Raji (cell line): ENCODE data around the gene PACRG.

ENCODE experiments used
- POLR2A ChIP-seq: IDR thresholded peaks from 2 replicates; pipeline ENCODE4 v1.6.1; 2011; ENCODE audit warnings: low read depth, low read length, control low read depth; ENCODE audit not compliant: insufficient read depth

The PACRG gene

DNA sequence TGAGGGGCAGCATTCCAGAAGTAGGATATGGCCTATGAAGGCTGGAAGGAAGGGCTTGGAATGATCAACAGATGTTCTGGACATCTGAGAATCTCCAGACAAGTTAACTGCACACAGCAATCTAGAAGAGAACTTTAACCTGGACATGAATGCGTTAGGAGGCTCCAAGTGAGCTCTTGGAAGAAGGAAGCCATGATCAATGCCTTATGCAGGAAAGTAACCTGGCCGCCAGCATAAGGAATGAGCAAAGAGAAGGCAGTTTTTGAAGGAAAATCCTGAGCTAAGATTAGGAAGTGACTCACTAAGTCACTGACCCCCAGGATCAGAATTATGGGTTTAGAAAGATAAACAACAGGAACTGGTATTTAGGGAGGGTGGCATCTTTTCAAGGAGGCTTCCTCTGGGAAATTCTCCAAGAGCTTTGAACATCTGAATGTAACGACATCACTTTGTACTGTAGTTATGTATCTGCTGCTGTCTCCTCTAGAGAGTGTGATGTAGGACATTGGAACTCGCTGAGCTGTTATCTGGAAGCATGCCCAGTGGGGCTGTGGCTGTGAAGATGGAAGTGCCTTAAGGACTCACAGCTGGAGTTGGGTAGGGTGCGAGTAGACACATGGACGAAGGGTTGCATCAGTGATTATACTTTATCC, 236.8 kb downstream of the PACRG start:
- no peak for TF ChIP-seq POLR2A

DNA sequence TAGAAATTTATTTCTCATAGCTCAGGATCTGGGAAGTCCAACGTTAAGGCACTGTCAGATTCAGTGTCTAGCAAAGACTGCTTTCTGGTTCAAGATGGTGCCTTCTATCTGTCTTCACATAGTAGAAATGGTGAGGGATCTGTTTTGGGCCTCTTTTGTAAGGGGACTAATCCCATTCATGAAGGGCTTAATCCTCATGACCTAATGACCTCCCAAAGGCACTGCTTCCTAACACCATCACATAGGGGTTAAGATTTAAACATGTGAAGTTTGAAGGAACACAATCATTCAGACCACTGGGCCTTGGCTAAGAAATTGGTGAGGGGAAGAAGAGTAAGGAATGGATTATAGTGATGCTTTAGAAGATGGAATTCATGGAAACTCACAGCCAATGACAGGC, 237.6 kb downstream of the PACRG start:
- no peak for TF ChIP-seq POLR2A

DNA sequence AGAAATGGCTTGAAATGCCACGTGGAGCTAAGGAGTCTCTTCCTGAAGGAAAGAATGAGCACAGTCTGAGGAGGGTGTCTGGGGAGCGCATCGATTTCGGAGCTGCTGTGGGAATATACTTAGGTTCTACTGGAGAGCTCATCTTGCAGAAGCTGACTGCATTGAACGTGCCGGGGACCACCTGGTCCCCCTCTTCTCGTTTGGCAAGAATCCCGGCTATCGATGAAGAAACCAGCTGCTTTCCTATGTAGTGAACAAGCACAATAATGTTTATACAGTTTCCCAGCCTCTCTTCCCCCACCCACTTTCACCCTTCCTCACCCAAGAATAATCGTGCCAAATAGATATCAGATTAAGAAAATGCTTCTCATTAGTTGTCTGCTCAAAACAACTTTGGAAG, 242.5 kb downstream of the PACRG start:
- TF ChIP-seq POLR2A: no peak

DNA sequence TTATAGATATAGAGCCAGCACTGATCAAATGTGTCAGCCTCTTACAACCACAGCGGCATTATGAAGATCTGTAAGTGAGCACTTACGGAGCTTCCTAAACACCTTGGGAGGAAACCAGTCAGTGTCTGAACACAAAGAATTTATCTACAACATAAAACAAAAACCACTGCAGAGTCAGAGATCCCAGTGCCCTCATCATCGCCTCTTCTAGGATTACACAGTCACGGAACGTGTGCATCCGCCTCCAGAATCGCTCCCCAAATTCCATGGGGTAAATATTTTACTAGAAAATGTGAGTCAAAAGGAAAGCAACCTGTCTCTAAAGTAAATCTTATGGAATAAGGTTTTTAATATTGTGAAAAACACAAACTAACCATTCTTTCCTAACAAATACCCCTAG, 243.6 kb downstream of the PACRG start:
- TF ChIP-seq POLR2A: no peak

DNA sequence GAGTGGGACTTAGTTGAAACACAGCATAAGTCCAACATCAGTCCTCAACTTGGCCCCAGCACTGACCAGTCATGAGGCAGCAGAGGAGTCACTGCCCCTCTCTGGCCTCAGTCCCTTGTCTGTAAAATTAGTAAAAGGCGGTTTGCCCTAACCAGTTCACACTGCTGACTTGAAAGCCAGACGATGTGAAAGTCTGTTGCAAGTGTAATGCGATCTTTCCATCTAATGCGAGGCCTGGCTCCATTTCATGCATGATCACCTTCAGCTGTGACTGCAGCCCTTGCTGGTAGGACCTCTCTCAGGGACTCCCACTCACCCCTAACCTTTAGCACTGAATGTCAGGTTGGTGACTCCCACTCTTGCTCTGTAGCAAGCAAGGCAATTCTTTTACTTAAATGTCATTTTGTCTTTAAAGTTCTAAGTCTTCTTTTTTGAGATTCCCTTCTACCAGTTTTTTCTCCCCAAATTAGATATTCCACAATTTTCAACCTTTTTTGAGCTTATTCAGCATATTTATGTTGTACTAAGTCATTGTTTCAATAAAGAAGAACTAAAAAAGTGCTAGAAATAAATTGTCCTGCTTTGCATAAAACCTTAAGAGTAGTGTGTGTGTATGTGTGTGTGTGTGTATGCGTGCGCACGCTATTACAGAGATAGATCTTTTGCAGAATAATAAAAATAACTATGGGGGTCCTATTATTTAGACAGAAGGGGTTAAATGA, 245.5 kb downstream of the PACRG start:
- no peak for TF ChIP-seq POLR2A

DNA sequence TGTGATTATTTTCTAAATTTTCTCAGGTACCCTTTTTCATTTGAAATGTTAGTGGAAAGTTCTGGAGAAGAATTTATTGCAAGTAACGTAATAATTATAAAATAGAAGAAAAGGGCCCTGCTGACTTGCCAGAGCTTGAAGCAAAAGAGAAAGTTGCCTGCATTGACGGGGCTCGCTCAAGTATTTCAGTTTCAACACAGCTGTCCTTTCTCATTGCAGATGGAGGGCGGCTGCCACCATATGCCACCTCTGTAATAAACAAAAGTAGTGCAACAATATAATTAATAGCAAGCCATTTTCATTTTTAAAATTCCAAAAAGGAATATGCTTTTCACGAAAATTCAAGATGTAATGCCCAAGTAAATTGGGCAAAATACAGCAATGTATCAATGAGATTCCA, 246.2 kb downstream of the PACRG start:
- no peak for TF ChIP-seq POLR2A

DNA sequence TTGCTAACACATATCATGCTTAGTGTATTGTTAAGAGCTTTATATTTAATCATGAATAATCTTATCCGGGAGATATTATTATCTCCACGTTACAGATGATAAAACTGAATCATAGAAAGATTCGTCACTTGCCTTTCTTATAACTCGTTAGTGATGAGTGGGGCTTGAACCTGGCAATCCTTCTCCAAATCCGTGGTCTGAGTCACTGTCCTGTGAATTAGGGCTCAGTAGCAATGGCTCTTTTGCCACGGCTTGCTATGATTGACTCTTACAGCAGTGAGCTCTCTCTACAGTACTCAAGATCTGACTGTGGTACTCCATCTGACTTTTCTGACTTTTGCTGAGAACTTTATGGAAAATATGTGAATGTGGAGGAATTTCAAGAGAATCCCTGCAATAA, 246.9 kb downstream of the PACRG start:
- no peak for TF ChIP-seq POLR2A

DNA sequence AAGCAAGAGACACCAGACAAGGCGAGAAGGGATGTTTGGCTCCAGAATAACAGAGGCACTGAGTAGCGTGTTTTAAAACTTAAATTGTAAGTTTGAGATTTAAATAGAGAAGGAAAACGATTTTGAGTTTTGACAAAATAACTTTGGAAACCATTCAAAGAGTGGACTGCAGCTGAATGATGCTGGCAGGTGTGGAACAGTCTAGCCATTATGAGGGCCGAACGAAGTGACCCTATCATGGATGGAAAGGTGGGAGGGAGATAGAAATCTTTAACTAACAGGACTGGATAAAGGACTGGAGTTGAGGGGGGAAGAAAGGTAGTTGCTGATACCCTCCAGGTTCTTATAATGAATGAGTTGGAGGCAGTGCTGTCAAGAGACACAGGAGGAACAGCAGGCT, 248.4 kb downstream of the PACRG start:
- TF ChIP-seq POLR2A: no peak

DNA sequence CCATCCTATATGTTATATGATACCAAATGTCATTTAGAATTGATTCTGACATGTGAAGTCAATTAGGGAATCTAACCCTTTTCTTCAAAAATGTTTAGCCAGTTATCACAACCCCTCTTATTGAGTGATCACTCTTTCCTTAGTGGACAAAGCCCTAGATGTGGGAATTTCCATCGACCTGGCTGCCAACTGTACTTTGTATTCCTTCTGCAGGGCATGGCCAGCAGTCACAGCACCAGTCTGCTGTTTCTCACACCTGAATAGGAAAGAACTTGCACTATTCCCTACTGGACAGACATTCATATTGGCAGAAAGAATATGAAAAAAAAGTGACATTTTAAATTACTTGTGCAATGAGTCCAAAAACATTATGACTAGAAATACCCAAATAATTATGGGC, 271.0 kb downstream of the PACRG start:
- TF ChIP-seq POLR2A: no peak

DNA sequence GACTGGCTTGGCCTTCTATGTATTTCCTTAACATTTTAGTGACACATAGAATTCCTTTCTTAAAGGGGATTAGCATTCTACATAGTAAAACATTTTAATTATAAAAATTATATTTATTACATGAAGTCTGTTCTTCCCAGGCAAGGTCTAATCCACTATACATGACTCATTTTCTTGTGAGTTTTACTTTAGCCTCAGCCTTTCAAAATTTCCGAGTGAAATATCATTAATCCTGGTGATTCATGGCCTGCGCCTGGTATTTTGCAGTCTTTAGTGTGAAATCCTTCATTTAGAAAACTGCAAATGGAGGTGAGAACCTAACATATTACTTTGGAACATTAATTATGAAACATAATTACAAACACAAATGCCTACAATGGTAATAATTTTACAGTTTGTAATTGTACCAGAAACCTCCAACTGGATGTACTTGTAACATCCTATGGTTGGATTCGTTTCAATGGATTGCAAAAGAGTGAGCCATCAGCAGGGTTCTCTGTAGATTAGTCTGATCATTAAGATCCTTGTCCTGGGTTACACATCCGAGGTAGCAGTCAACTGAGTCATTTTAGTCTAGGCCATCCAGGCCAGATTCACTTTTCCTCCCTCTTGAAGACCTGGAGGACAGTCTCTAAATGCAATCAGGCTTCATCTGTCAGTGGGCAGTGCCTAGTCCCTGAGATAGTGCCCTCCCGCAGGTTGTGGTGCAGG, 272.0 kb downstream of the PACRG start:
- TF ChIP-seq POLR2A: no peak

DNA sequence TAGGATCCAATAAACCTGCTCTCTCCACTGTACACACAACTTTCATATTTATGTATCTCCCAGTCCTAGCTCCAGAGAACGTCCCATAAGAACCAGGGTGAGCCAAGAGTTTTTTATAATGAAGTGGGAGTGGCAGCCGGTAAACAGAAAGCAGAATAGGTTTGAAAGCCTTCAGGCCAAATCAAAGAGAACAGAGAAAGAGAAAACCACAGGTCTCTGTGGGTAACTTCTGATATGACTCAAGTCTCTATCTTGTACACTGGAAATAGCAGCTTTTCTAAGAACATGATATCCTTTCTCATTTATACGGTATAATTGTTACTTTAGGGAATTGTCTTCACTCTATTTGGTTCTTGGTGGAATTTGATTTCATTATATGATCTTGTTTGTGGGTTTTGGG, 273.6 kb downstream of the PACRG start:
- no peak for TF ChIP-seq POLR2A

DNA sequence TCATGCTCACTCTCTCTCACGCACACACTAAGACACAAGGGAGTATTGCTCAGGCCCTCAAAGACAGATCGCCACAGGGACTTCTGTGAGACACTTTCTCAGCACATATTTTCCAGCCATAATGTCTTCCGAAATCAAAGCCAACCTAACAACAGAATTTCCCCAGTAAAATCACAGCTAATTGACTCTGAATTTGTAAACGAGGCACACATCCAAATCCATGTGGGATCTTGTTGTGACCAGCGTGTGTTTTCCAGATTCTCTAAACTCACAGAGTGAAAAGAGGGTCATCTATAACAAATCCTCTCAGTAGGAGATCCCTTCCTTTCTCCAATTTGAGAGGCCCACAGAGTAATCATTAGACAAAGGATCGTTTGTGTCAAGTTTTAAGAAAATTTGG, 280.4 kb downstream of the PACRG start:
- no peak for TF ChIP-seq POLR2A

DNA sequence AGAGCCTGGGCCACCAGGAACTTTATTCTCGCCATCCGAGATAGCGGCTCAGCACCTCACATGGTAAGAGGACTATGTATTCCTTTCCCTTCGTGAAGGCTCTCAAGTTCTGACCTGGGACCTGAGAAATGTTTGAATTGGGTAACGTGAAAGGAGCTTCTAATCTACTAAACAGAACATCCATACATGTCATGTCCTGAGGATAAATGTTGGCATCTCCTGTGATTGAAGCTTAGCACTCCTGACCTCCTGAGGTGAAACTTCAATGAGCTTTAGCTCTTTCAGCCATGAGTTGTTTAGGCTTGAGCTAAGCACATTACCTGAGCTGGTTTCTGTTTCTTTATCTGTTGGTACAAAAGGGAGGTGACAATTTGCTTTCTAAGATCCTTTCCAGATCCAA, 280.9 kb downstream of the PACRG start:
- no peak for TF ChIP-seq POLR2A

DNA sequence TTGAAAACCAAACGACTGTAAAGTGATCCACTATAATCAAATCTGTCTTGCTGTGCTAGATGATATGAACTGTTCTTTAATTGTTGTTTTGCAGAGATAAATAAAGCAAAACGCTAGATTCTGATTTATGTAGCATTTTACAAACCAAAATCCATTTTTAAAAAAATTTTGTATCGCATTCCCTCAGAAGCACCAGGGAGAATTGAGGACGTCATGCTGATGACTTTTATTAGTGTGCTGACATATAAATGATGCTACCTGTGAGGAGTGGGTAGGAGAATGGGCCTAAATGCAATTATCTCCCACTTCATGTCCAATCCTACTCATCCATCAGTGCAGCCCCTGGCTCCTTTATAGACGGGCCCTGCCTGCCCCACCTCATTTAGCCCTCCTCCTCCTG, 282.4 kb downstream of the PACRG start:
- TF ChIP-seq POLR2A: no peak

DNA sequence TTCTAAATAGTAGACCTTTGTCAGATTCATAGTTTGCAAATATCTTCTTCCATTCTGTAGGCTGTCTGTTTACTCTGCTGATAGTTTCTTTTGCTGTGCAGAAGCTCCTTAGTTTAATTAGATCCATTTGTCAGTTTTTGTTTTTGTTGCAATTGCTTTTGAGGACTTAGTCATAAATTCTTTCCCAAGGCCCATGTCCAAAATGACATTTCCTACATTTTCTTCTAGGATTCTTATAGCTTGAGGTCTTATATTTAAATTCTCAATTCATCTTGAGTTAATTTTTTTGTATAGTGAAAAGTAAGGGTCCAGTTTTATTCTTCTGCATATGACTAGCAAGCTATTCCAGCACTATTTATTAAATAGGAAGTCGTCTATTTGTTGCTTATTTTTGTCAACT, 287.0 kb downstream of the PACRG start:
- no peak for TF ChIP-seq POLR2A

DNA sequence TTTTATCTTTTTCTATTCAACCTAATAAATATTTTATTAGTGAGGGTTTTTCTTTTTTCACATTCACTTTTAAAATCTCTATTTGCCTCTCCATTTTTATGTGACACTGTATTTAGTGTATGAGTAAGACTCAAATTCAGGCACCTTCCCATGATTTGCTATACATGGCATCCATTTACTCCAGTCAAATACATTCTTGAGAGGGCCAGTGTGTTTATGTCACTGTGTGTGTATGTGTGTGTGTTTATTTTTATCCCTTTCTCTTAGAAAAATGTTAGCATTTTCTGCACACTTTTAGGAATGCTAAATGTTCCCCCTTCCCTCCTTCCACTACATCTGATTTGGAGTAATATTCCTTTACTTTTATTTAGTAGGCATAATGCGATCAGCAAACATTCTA, 290.0 kb downstream of the PACRG start:
- TF ChIP-seq POLR2A: no peak
